ENCODE measurements around the gene HTR1B.

Gene HTR1B

DNA sequence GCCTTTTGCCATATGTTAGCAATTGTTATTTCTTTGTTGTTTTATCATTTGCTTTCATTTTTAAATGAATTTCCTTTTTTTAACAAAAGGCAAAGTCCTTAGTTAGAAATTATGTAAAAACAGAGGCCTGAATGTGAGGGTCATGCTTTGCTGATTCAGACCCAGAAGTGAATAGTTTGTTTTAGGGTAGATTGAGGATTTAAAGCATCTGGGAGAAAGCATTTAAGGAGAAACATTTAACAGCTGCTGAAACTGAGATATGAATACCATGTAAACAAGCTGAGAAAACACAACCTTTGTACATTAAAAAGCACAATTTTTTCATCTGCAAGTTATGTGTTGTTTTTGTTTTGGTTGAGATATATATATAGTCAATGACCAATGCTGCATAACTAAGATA lies 8.0 kb downstream of the HTR1B start:
- no peak for DNase-seq (ENCODE audit: low read depth in 2 of 2)

DNA sequence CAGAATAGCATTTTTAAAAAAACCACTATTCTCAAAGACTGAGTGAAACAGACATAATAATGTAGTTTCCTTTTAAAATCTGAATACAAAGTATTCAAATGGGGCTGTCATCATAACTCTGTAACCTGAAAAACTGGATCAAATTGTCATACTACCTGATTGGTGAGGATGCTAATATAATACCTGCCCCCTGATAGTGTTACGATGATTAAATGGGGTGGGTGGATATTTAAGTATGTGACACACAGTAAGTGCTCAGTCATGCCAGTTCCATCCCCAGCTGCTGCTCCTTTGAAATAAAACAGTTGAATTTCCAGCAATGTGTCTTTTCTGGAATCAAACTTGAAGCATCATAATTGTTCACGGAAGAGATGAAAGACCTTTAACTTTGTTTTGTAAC lies 8.9 kb downstream of the HTR1B start:
- DNase-seq (ENCODE audit: low read depth in 2 of 2), result no peak

DNA sequence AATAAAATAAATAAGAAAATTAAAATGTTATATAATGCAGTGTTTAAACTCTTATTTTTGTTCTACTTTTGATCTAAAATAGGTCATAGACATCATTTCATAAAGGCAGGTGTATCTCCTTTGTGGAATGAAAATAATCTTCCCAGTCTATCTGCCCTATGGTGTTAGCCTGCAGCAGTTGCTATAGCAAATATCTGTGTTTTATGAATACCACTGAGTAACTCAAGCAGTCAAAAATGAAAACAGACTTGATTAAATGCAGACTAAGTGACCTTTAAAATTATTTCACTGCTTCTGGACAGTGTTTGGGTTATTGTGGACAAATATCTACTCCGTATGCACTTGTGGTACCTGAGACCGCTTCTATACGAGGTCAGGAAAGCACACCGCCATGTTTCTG lies 11.8 kb downstream of the HTR1B start:
- DNase-seq (ENCODE audit: low read depth in 2 of 2), result no peak

DNA sequence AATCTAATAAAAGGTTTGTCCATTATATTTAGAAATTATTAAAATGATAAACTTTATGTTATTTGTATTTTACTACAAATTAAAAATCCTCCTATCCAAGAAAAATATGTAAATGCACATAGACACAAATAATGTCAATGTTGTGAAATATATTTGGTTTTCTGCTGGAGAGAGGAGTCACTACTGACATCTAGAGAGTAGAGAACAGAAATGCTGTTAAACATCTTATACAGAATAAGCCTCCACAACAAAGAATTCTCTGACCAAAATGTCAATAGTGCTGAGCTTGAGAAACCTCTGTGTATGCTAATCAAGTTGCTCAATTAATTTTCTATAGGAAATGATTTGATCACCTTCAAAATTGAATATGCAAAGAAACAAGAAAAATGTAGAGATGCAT lies 12.4 kb downstream of the HTR1B start:
- no peak for DNase-seq (ENCODE audit: low read depth in 2 of 2)

DNA sequence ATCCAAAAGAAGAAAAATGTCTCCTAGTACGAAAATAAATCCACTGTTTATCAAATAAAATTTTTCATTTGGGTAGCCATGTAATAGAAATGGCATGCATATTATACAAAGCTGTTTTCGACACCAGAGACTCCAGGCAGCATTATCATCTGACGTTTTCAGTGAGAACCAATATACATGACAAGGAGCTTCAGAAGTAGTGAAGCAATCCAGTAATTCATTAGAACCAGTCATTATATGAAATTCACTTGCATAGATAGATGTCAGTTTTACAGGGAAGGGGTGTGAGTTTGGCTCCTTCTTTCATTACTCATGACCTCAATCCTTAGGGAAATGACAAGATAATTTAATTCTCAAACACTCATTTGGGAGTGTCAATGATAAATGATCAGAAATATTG lies 14.7 kb downstream of the HTR1B start:
- no peak for DNase-seq (ENCODE audit: low read depth in 2 of 2)

DNA sequence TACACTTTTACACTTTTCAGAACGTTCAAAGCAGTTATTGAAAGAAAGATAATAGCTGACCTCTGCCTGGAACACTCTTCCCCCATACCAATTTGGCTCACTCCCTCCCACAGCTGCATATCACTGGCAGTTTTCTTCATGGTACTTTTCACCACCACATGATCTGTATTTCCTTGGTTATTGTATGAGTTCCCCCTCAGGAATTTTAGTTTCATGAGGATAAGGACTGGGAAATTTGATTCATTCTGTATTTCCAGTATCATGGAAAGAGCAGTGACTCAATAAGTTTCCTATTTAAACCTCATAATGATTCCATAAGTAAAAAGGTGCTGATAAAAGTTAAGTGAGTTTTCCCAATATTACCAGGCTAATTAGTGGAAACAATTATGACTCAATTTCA lies 16.0 kb downstream of the HTR1B start:
- DNase-seq (ENCODE audit: low read depth in 2 of 2), result no peak

DNA sequence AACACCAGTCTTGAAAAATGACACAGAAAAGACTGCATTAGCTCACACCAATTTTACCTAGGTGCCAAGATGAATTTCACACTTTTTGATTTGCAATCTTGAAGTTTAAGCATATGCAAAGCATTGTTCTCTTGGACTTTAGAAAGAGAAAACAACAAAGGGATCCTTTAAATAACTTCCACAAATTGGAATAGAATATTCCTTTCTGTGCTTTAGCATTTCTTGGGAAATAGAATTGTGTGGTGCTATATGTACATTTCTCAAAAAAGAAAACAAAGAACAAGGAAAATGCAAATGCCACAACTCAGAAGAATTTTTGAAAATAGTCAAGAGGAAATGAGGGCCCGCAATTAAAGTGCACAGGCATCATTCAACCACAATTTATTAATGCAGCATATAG lies 17.0 kb downstream of the HTR1B start:
- DNase-seq (ENCODE audit: low read depth in 2 of 2), result no peak

DNA sequence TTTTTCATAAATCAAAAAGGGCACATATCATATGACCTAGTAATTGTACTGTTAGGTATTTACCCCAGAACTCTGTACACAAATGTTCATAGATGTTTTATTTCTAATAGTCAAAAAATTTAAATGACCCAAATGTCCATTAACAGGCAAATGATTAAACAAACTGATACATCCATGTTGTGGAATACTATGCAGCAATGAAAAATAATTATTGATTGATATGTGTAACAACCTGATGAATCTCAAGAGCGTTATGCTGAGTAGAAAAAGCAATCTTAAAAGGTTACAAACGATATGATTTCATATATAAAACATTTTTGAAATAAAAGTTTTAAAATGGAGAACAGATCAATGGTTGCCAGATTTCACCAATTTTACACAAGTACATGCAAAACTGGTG lies 18.1 kb downstream of the HTR1B start:
- no peak for DNase-seq (ENCODE audit: low read depth in 2 of 2)

DNA sequence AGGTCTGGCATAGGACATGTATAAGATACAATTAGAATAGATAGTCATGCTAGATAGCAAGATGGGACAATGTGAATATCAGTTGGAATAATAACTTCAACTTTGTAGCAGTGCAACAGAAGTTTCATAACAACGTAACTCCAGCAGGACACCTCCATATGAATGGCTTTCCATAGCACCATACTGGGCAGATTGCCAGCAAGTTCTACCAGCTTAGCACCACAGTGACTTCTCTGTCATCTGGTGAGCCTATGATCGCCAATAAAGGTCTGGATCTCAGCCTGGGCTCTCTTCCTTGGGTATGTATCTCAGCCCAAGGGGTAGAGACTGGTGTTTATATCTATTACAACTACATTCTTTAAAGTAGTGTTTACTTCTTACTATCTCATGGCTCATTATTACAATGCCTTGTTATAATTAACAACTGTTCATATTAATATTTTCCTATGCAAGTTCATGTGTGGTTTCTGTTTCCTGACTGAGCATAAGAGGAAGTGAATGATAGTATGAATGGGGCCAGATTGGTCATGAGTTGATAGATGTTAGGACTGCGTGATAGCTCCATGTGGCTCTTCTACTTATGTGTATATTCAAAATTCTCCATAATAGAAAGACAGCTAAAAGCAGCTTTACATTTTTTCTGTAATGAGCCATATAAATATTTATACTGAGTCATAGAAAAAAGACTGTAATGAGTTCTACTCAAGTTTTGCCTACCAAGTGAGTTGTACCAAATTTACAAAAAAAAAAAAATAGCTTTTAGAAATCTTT lies 22.9 kb downstream of the HTR1B start:
- no peak for DNase-seq (ENCODE audit: low read depth in 2 of 2)

DNA sequence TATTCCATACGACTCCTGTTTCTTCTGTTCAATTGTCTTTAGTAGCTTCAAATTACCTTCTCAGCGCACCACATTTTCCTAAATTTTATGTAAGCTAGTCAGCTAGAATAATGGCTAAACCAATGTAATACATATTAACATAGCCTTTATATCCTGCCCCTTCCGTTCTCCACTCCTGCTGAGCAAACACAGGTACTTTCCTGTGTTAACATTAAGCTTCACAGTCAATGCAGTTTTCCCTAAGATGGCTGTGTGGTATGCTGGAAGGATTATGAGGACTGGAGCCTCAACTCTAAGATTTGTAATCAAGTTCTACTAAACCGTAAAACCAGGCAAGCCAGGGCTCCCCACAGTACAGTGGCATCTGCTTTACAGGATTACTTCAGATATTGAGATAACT lies 29.4 kb downstream of the HTR1B start:
- DNase-seq (ENCODE audit: low read depth in 2 of 2), result no peak

DNA sequence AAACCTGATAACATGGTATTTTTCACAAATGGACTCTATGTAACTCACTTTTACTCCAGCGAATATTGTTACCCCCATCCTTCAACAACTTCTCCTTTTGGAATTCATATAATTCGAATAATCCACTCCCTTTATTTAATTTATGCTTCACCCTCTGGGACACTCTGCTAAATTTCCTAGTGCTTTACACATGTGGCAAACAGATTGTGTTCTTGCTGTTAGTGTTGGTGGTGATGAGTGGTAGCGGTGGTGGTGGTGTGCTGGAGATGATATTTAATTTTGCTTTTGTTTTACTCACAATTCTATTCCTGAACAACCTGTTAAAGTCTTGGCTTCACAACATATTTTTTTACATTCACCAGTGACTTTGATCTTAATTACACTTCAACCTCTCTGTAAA lies 32.8 kb downstream of the HTR1B start:
- DNase-seq (ENCODE audit: low read depth in 2 of 2), result no peak

DNA sequence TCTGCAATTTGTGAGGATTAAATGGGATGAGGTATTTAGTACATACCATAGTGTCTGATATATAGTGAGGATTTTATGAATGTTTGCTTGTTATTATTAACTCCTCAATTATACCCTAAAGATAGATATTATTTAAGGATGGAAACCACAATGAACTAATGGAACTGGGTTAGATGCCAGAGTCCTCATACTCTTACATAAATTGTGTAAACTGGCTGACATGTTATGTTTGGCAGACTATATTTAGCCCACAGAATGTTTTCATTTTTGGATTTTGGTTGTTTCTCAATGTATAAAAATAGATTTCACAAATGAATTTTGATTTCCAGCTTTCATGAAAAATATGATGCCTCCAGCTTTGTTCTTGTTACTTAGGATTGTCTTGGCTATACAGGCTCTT lies 37.6 kb downstream of the HTR1B start:
- DNase-seq (ENCODE audit: low read depth in 2 of 2), result no peak

DNA sequence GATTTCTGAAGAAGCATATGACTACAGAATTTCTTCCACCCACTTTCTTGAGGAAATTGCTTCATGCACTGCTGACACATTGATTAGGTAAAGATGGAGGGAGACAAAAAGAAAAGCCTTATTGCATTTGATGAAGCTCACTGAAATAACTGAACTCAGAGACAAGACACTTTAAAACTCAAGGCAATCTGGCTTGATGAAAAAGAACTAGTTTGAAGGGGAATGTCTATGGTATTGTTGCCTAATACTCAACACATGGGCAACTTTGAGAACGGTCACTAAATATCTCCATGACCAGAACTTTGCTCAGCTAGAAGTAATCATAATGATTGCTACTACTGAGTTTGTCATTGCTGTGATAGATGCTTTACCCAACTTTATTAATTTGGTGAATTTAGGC lies 38.1 kb downstream of the HTR1B start:
- DNase-seq (ENCODE audit: low read depth in 2 of 2), result no peak

DNA sequence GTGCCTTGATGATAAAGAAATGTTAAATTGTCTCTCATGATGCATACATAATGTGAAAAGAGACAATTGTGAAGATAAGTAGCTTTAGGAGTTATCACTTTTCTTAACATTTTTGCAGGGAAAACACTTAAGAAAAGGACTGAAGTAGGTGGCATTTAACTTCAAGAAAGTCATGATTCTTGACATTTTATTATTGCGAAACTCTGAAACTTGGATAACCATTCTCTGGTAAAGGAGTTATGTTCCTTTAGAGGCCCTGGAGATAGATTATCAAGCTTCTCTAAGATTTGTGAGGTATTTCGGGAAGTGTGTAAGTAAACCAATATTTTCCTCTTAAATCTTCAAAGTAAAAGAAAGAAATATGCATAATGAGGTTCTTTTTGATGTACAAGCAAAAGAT lies 38.5 kb downstream of the HTR1B start:
- no peak for DNase-seq (ENCODE audit: low read depth in 2 of 2)

DNA sequence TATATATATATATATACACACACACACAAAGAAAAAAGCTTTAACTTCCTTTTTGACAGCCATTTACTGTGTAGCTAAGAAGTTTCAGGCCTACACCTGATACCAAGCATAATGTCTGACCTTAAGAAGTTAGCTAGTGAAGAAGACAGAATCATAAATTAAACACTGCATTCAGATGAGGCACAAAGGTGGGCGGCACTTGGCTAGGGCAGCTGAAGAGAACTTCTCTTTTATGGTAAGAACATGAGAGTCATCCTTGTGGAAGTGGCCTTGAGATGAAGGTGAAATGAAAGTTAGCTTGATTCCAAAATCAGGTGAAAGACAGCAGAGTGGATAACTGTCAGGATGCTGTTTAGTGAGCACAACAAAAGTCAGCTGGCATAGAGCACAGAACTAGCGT lies 46.5 kb downstream of the HTR1B start:
- DNase-seq (ENCODE audit: low read depth in 2 of 2), result no peak

DNA sequence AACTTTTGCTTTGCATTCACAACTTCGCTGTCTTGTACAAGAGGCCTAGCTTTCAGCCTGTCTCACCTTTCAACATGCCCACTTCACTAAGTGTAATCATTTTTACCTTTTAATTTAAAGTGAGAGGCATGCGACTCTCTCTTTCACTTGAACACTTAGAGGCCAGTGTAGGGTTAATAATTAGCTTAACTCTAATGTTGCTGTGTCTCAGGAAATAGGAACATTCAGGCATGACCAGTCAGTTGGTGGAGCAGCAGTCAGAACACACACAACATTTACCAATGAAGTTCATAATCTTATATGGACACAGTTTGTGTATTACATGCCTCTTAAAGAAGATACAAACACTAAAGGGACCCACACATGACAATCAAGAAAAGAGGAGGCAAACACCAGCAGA lies 47.6 kb downstream of the HTR1B start:
- DNase-seq (ENCODE audit: low read depth in 2 of 2), result no peak

All from stimulated activated CD8-positive, alpha-beta memory T cell treated with anti-CD3 and anti-CD28 coated beads, Interleukin-15, amount 100 ng/mL, for 48 hours (primary cell).